H1 (cell line): ENCODE data around the gene AMBN. TPM values are rescaled to one million over a fixed set of nuclear protein-coding genes. Genes with fewer than 3 reads are reported as not detected.

Experiments used
- CTCF ChIA-PET: fragments of 300-600 bp; sonication (Branson Sonifier 250); formaldehyde crosslinking; loops from one replicate; lab custom pipeline; 2021; ENCODE audit not compliant: partially characterized antibody; lab: Charles Lee
- POLR2A ChIA-PET: fragments of 300-600 bp; sonication (Branson Sonifier 250); formaldehyde crosslinking; loops from one replicate; lab custom pipeline; 2021; ENCODE audit warnings: inconsistent platforms; ENCODE audit not compliant: partially characterized antibody; lab: Charles Lee
- DNase-seq, 2 experiments: peaks; one replicate each; pipeline versions ENCODE4 v3.0.0 to v3.0.0-alpha.2; 2010 to 2022; ENCODE audit warnings: low spot score in 2 of 2, low read depth in 1 of 2, mixed read lengths in 1 of 2
- FAIRE-seq: peaks from 2 replicates; lab custom pipeline; 2011; peaks lifted over from hg19 to GRCh38; lab: Jason Lieb, UNC
- H2AFZ ChIP-seq: 2 replicates; pipeline ENCODE4 v1.8.1; 2012; ENCODE audit warnings: low read length, inconsistent platforms
- H2AK5ac ChIP-seq: 2 replicates; pipeline ENCODE4 v1.6.1; 2013; ENCODE audit warnings: low read depth, low read length
- H2BK120ac ChIP-seq: replicated peaks from 2 replicates; pipeline ENCODE3; 2013; ENCODE audit warnings: low read depth, low read length, inconsistent platforms
- H2BK12ac ChIP-seq: 2 replicates; pipeline ENCODE4 v1.6.1; 2013; ENCODE audit warnings: low read depth, low read length
- H2BK15ac ChIP-seq: 2 replicates; pipeline ENCODE4 v1.6.1; 2013; ENCODE audit warnings: low read length
- H2BK20ac ChIP-seq: 2 replicates; pipeline ENCODE4 v1.6.1; 2013; ENCODE audit warnings: low read length
- H2BK5ac ChIP-seq: 2 replicates; pipeline ENCODE4 v1.6.1; 2013; ENCODE audit warnings: low read depth, low read length
- H3K14ac ChIP-seq: 2 replicates; pipeline ENCODE4 v1.6.1; 2013; ENCODE audit warnings: inconsistent platforms; ENCODE audit not compliant: insufficient read length
- H3K18ac ChIP-seq: 2 replicates; pipeline ENCODE4 v1.6.1; 2013; ENCODE audit warnings: low read length; ENCODE audit errors: extremely low read depth
- H3K23ac ChIP-seq: 2 replicates; pipeline ENCODE4 v1.6.1; 2013; ENCODE audit warnings: inconsistent platforms; ENCODE audit not compliant: insufficient read length
- H3K23me2 ChIP-seq: 2 replicates; pipeline ENCODE4 v1.6.1; 2013; ENCODE audit warnings: low read depth, low read length
- H3K27ac ChIP-seq: 2 replicates; pipeline ENCODE4 v1.6.1; 2011; ENCODE audit warnings: low read depth, low read length, inconsistent platforms
- H3K27me3 ChIP-seq, 4 experiments: replicated peaks in 1 of 4; 1 replicate in 1 of 4; 2 replicates in 3 of 4; pipeline versions ENCODE4 v1.6.1 to v1.8.1; 2011 to 2013; ENCODE audit warnings: low read length in 3 of 4, mild to moderate bottlenecking in 3 of 4, inconsistent platforms in 2 of 4, mixed read lengths in 2 of 4, moderate library complexity in 1 of 4; ENCODE audit not compliant: control insufficient read depth in 3 of 4, insufficient read depth in 3 of 4; ENCODE audit errors: extremely low read depth in 1 of 4
- H3K36me3 ChIP-seq, 4 experiments: 2 replicates each; pipeline versions ENCODE4 v1.6.1 to v1.8.1; 2011 to 2013; ENCODE audit warnings: mild to moderate bottlenecking in 4 of 4, low read length in 3 of 4, moderate library complexity in 2 of 4, control low read depth in 1 of 4, inconsistent platforms in 1 of 4; ENCODE audit not compliant: insufficient read depth in 4 of 4, control insufficient read depth in 2 of 4
- H3K4ac ChIP-seq: replicated peaks from 2 replicates; pipeline ENCODE3; 2013; ENCODE audit warnings: low read length, low read depth, mixed read lengths, inconsistent platforms; ENCODE audit not compliant: insufficient read length
- H3K4me1 ChIP-seq, 4 experiments: replicated peaks in 1 of 4; 1 replicate in 1 of 4; 2 replicates in 3 of 4; pipeline versions ENCODE4 v1.6.1 to v1.8.1; 2011 to 2013; ENCODE audit warnings: low read length in 3 of 4, inconsistent platforms in 2 of 4, mixed read lengths in 1 of 4; ENCODE audit not compliant: insufficient read depth in 4 of 4, control insufficient read depth in 3 of 4
- H3K4me2 ChIP-seq, 2 experiments: 2 replicates each; pipeline versions ENCODE4 v1.6.1 to v1.8.1; 2011 to 2013; ENCODE audit warnings: low read depth in 2 of 2, low read length in 2 of 2, control low read depth in 1 of 2, inconsistent platforms in 1 of 2, mild to moderate bottlenecking in 1 of 2; ENCODE audit not compliant: insufficient read depth in 1 of 2
- H3K4me3 ChIP-seq, 4 experiments: fragments of 200-600, 300-600 bp in 1 of 4; sonication (generic), shearing (Covaris generic), sonication (Bioruptor Twin) in 1 of 4; 2 replicates each; pipeline versions ENCODE4 v1.5.1 to v1.8.1; 2011 to 2016; ENCODE audit warnings: low read length in 4 of 4, low read depth in 3 of 4, control low read depth in 2 of 4, inconsistent platforms in 2 of 4, mild to moderate bottlenecking in 2 of 4, mixed read lengths in 1 of 4, moderate library complexity in 1 of 4; ENCODE audit not compliant: insufficient read depth in 2 of 4; ENCODE audit errors: extremely low read depth in 1 of 4
- H3K56ac ChIP-seq: replicated peaks from 2 replicates; pipeline ENCODE3; 2013; ENCODE audit warnings: low read depth, mild to moderate bottlenecking, mixed read lengths, low read length, inconsistent platforms; ENCODE audit not compliant: insufficient read length
- H3K79me1 ChIP-seq: 2 replicates; pipeline ENCODE4 v1.6.1; 2013; ENCODE audit warnings: low read depth, low read length, control low read depth
- H3K79me2 ChIP-seq, 2 experiments: 2 replicates each; pipeline versions ENCODE4 v1.6.1 to v1.8.1; 2012 to 2013; ENCODE audit warnings: low read length in 2 of 2, mild to moderate bottlenecking in 2 of 2, inconsistent platforms in 1 of 2; ENCODE audit not compliant: insufficient read depth in 2 of 2, control insufficient read depth in 1 of 2
- H3K9ac ChIP-seq, 4 experiments: replicated peaks in 1 of 4; 1 replicate in 1 of 4; 2 replicates in 3 of 4; pipeline versions ENCODE4 v1.6.1 to v1.8.1; 2011 to 2013; ENCODE audit warnings: low read depth in 3 of 4, low read length in 3 of 4, control low read depth in 2 of 4, mild to moderate bottlenecking in 2 of 4, moderate library complexity in 2 of 4, inconsistent platforms in 1 of 4; ENCODE audit errors: extremely low read depth in 1 of 4
- H3K9me3 ChIP-seq, 2 experiments: 2 replicates each; pipeline versions ENCODE4 v1.6.1 to v1.8.1; 2012 to 2013; ENCODE audit warnings: mild to moderate bottlenecking in 2 of 2, moderate library complexity in 2 of 2, control low read depth in 1 of 2, inconsistent platforms in 1 of 2, low read depth in 1 of 2, low read length in 1 of 2, mixed read lengths in 1 of 2; ENCODE audit not compliant: insufficient read depth in 2 of 2
- H4K20me1 ChIP-seq, 2 experiments: replicated peaks in 1 of 2; 2 replicates each; pipeline versions ENCODE3 to v1.8.1; 2011 to 2013; ENCODE audit warnings: inconsistent platforms in 2 of 2, low read length in 2 of 2, mild to moderate bottlenecking in 1 of 2; ENCODE audit not compliant: insufficient read depth in 2 of 2, control insufficient read depth in 1 of 2
- H4K5ac ChIP-seq: 2 replicates; pipeline ENCODE4 v1.6.1; 2013; ENCODE audit warnings: low read length, low read depth, mixed read lengths, inconsistent platforms; ENCODE audit not compliant: insufficient read length
- H4K8ac ChIP-seq: 2 replicates; pipeline ENCODE4 v1.8.0; 2013; ENCODE audit warnings: mild to moderate bottlenecking, moderate library complexity, low read length, inconsistent platforms; ENCODE audit not compliant: insufficient read depth; ENCODE audit errors: extremely low read depth
- H4K91ac ChIP-seq: replicated peaks from 2 replicates; pipeline ENCODE3; 2013; ENCODE audit warnings: low read length, mixed read lengths, inconsistent platforms; ENCODE audit not compliant: insufficient read length
- ATF2 ChIP-seq: IDR thresholded peaks from 2 replicates; pipeline ENCODE4 v1.6.1; 2012; ENCODE audit warnings: low read length, inconsistent platforms
- CHD2 ChIP-seq: IDR thresholded peaks from 2 replicates; pipeline ENCODE4 v1.6.1; 2012; ENCODE audit warnings: low read length, improper control_type of control experiment
- EZH2 ChIP-seq: fragments of 200-600 bp; sonication (generic); IDR thresholded peaks from 2 replicates; pipeline ENCODE4 v1.7.1; 2012; ENCODE audit warnings: low read depth, mild to moderate bottlenecking, moderate library complexity, low read length, inconsistent platforms; ENCODE audit not compliant: severe bottlenecking
- HDAC6 ChIP-seq: IDR thresholded peaks from one replicate; pipeline ENCODE4 v1.7.1; 2012; ENCODE audit warnings: low read depth, mild to moderate bottlenecking, inconsistent platforms, low read length, moderate library complexity
- KDM4A ChIP-seq: IDR thresholded peaks from one replicate; pipeline ENCODE4 v1.7.1; 2012; ENCODE audit warnings: low read depth, mild to moderate bottlenecking, moderate library complexity, low read length, inconsistent platforms; ENCODE audit not compliant: severe bottlenecking
- KDM5A ChIP-seq: fragments of 200-600 bp; IDR thresholded peaks from 2 replicates; pipeline ENCODE4 v1.7.1; 2012; ENCODE audit warnings: mild to moderate bottlenecking, low read length, inconsistent platforms, mixed read lengths
- NRF1 ChIP-seq: IDR thresholded peaks from 2 replicates; pipeline ENCODE4 v1.6.1; 2011; ENCODE audit warnings: mild to moderate bottlenecking, low read depth, low read length, improper control_type of control experiment
- POU5F1 ChIP-seq: IDR thresholded peaks from 2 replicates; pipeline ENCODE4 v1.6.1; 2011; ENCODE audit warnings: low read depth, mild to moderate bottlenecking, low read length, moderate library complexity
- SIX5 ChIP-seq: IDR thresholded peaks from 2 replicates; pipeline ENCODE4 v1.6.1; 2011; ENCODE audit warnings: mild to moderate bottlenecking, low read depth, low read length
- SP1 ChIP-seq: IDR thresholded peaks from 2 replicates; pipeline ENCODE4 v1.6.1; 2011; ENCODE audit warnings: low read depth, low read length
- TAF7 ChIP-seq: optimal IDR thresholded peaks from 2 replicates; pipeline ENCODE3; 2011; ENCODE audit warnings: low read depth, mild to moderate bottlenecking, inconsistent platforms, low read length, moderate library complexity, borderline replicate concordance
- WGBS, 2 experiments: shearing (Covaris generic) in 1 of 2; methylation state at CpG; one replicate each; pipeline versions ENCODE4 v1.1.6 to v1.1.7; 2013 to 2015; ENCODE audit warnings: low lambda C conversion rate in 2 of 2, mixed read lengths in 2 of 2, inconsistent platforms in 1 of 2, low coverage in 1 of 2, missing lambda C conversion rate in 1 of 2; ENCODE audit not compliant: insufficient replicate concordance in 2 of 2, insufficient coverage in 1 of 2, insufficient read length in 1 of 2; ENCODE audit errors: extremely low coverage in 1 of 2, missing lambda C conversion rate in 1 of 2; 5-methylcytosine and 5-hydroxymethylcytosine counted together
- polyA plus RNA-seq, 7 experiments: library from polyadenylated mRNA; depleted of rRNA in 3 of 7; stranded (reverse) in 5 of 7; unstranded in 2 of 7; fragments of >200 nt in 5 of 7; fragments of 200-250 nt in 2 of 7; gene quantifications; 1 replicate in 5 of 7; 2 replicates in 1 of 7; 4 replicates in 1 of 7; pipeline versions ENCODE4 v1.2.1 to v1.2.3, GENCODE V29; 2011 to 2013; ENCODE audit warnings: missing spikeins in 2 of 7, mixed read lengths in 2 of 7
- total RNA-seq: library from RNA; stranded (reverse); fragmentation: NEBNext Ultra II Directional; extraction: Animal tissue kit (Norgen Biotek cat#: 25700); gene quantifications from 2 replicates; pipeline ENCODE4 v1.2.1, GENCODE V29; 2021

Gene AMBN
- total and polyA plus RNA-seq, 2 of the 8 experiments (the other 6 are each of a cell fraction or from before 2014, with no cell fraction given), result not detected

GRCh38 chr4:70619778-70620177 is 27.7 kb downstream of the AMBN start:
- H2BK20ac ChIP-seq, result no peak overlapping the region
- no peaks in the 10 kb centered on the region for H3K79me2 ChIP-seq
- H3K4me3 ChIP-seq, result no peak overlapping the region
- no peak overlapping the region for H3K23ac ChIP-seq
- no peak overlapping the region for H3K18ac ChIP-seq
- no peak overlapping the region for H2BK120ac ChIP-seq
- H3K27me3 ChIP-seq, result no peaks in the 10 kb centered on the region
- H3K4ac ChIP-seq, result no peak overlapping the region
- no peak overlapping the region for H4K91ac ChIP-seq
- WGBS, 2 experiments, result 88% methylated on average over 2 of the region's 2 CpGs; no CpG with 5 or more reads in 1 of the 2 experiments
- CTCF ChIA-PET, result no interaction called here
- H2BK5ac ChIP-seq, result no peak overlapping the region
- DNase-seq (no peak), FAIRE-seq (no peak)
- no peaks in the 10 kb centered on the region for H3K36me3 ChIP-seq
- H3K27ac ChIP-seq, result no peak overlapping the region
- no peak overlapping the region for H2BK12ac ChIP-seq
- H2AFZ ChIP-seq, result no peak overlapping the region
- POLR2A ChIA-PET, result no interaction called here
- H4K5ac ChIP-seq, result no peak overlapping the region
- no peak overlapping the region for H3K4me2 ChIP-seq
- H3K56ac ChIP-seq, result no peak overlapping the region
- no peaks in the 10 kb centered on the region for H4K20me1 ChIP-seq
- no peaks in the 10 kb centered on the region for H3K79me1 ChIP-seq
- no peak overlapping the region for H4K8ac ChIP-seq
- no peaks in the 10 kb centered on the region for H3K9me3 ChIP-seq
- no peaks in the 10 kb centered on the region for H3K4me1 ChIP-seq
- no peak overlapping the region for H3K14ac ChIP-seq
- H2AK5ac ChIP-seq, result no peak overlapping the region
- H2BK15ac ChIP-seq, result no peak overlapping the region
- H3K23me2 ChIP-seq, result no peaks in the 10 kb centered on the region
- no peak overlapping the region for H3K9ac ChIP-seq
- TF ChIP-seq CHD2, result no peak
- no peak for TF ChIP-seq TAF7
- TF ChIP-seq HDAC6, result no peak
- TF ChIP-seq ATF2, result no peak
- no peak for TF ChIP-seq SP1
- TF ChIP-seq POU5F1, result no peak
- TF ChIP-seq KDM4A, result no peak
- TF ChIP-seq KDM5A, result no peak
- no peak for TF ChIP-seq SIX5
- TF ChIP-seq EZH2, result no peak
- no peak for TF ChIP-seq NRF1
